Right lobe of liver (tissue), 6 donors: ENCODE measurements around the gene TRPM7. TPM values are rescaled to one million over a fixed set of nuclear protein-coding genes. Genes with fewer than 3 reads are reported as not detected.

Experiments
- ATAC-seq, 4 donors: fragments of 200-7000 bp; cut with Tn5 transposase; one replicate each; pipeline ENCODE4 v1.9.1; 2020; ENCODE audit warnings: mild to moderate bottlenecking in 4 of 4, moderate library complexity in 4 of 4
- DNase-seq, 3 donors: peaks; one replicate each; pipeline ENCODE4 v3.0.0-alpha.2; 2020
- H3K27ac ChIP-seq, 3 donors: fragments of 200-600 bp; one replicate each; pipeline ENCODE4 v1.8.0; 2022
- H3K27me3 ChIP-seq, 2 donors: fragments of 200-600 bp; one replicate each; pipeline ENCODE4 v1.8.0; 2022
- H3K36me3 ChIP-seq, 4 donors: fragments of 200-600 bp; sonication (generic) in 1 of 4; one replicate each; pipeline versions ENCODE4 v1.5.1 to v1.8.0; 2017 to 2022; ENCODE audit warnings: control low read depth in 1 of 4
- H3K4me1 ChIP-seq, 4 donors: fragments of 200-600 bp; sonication (generic) in 1 of 4; one replicate each; pipeline versions ENCODE4 v1.5.1 to v1.8.0; 2017 to 2022; ENCODE audit warnings: control low read depth in 1 of 4
- H3K4me3 ChIP-seq, 3 donors: fragments of 200-600 bp; one replicate each; pipeline ENCODE4 v1.8.0; 2022
- H3K9me3 ChIP-seq, 4 donors: fragments of 200-600 bp; sonication (generic) in 1 of 4; one replicate each; pipeline versions ENCODE4 v1.5.1 to v1.8.0; 2017 to 2022; ENCODE audit warnings: control low read depth in 1 of 4
- CTCF ChIP-seq, 4 donors: fragments of 200-600 bp in 3 of 4; fragments of 450-650 bp in 1 of 4; IDR thresholded peaks; one replicate each; pipeline versions ENCODE4 v1.5.1 to v1.8.0; 2016 to 2022; ENCODE audit warnings: antibody characterized with exemption in 4 of 4, mild to moderate bottlenecking in 2 of 4
- POLR2A ChIP-seq: fragments of 450-650 bp; IDR thresholded peaks from one replicate; pipeline ENCODE4 v1.6.1; 2017; ENCODE audit warnings: antibody characterized with exemption, mild to moderate bottlenecking
- WGBS: methylation state at CpG from one replicate; pipeline ENCODE4 v1.1.6; 2018; ENCODE audit warnings: low coverage, low lambda C conversion rate; ENCODE audit not compliant: insufficient coverage; ENCODE audit errors: missing lambda C conversion rate; 5-methylcytosine and 5-hydroxymethylcytosine counted together
- intact Hi-C, 2 donors: fragments of 100-400 bp; cut with DNase I; formaldehyde crosslinking; loops; one replicate each; pipeline versions ENCODE4 v1.11.2 to v1.14.1; 2022
- total RNA-seq, 6 experiments: library from RNA; depleted of rRNA in 2 of 6; stranded (reverse); fragments of >200 nt in 2 of 6; fragmentation: NEBNext Ultra II Directional in 3 of 6; extraction: Animal tissue kit (Norgen Biotek cat#: 25700) in 3 of 6; gene quantifications; one replicate each; pipeline versions ENCODE4 v1.1.0 to v1.2.4, GENCODE V29; 2016 to 2023
- donor health status: DM: no; HTN: yes; CAD: no.
- donor health status: DM: no; HTN: no; CAD: no.
- donor health status: DM: no; HTN: no; CAD: no.
- donor health status: DM: no; HTN: yes; CAD: no.
- donor health status: DM: no; HTN: yes; CAD: no.

TRPM7 gene
- total RNA-seq, 6 experiments from 2014 or later: 20.9 to 31.9 (median 24.7) TPM

- WGBS: 82% methylated on average over 5 of the region's 5 CpGs
- H3K4me1 ChIP-seq: no peaks in the 10 kb centered on the region
- ATAC-seq: no peak
These were observed 140.0 kb downstream of the TRPM7 start, which contains the start of gene USP50 for GRCh38 chr15:50546566-50546965. Gene USP50 (minus strand): TSS chr15:50546666. CDS start chr15:50546525, 141 bp downstream.

GRCh38 chr15:50544368-50544767 is 142.2 kb downstream of the TRPM7 start:
- 49% methylated on average over 4 of the region's 5 CpGs for WGBS
- H3K9me3 ChIP-seq: no peaks in the 10 kb centered on the region
- intact Hi-C loops: no loop called here
- TF ChIP-seq POLR2A (no peak), CTCF (IDR thresholded peaks at IDR 0.05) (no peak)
- H3K36me3 ChIP-seq: no peaks in the 10 kb centered on the region
- no peak overlapping the region for H3K4me3 ChIP-seq
- H3K27ac ChIP-seq: no peak overlapping the region
- H3K27me3 ChIP-seq: no peaks in the 10 kb centered on the region
- DNase-seq (no peak), ATAC-seq (no peak)
- H3K4me1 ChIP-seq: no peaks in the 10 kb centered on the region

More at GRCh38 chr15:50546566-50546965, 140.0 kb downstream of the TRPM7 start, which contains the start of gene USP50:
- Histone ChIP-seq H3K27me3 (no peaks in the 10 kb centered on the region), H3K4me3 (no peak within 1 kb of the TSS), H3K36me3 (no peaks in the 10 kb centered on the region), H3K9me3 (no peaks in the 10 kb centered on the region), H3K27ac (no peak within 1 kb of the TSS)
- intact Hi-C loops: no loop called here
- no peak for DNase-seq
- TF ChIP-seq CTCF (IDR thresholded peaks at IDR 0.05) (no peak), POLR2A (no peak)

- intact Hi-C loops: no loop called here
- H3K9me3 ChIP-seq: no peaks in the 10 kb centered on the region
- H3K36me3 ChIP-seq: no peaks in the 10 kb centered on the region
- H3K4me3 ChIP-seq: no peak overlapping the region
- WGBS: 95% methylated on average over 3 of the region's 3 CpGs
- ATAC-seq: no peak
- DNase-seq: no peak
- H3K4me1 ChIP-seq: no peaks in the 10 kb centered on the region
- no peak overlapping the region for H3K27ac ChIP-seq
- H3K27me3 ChIP-seq: no peaks in the 10 kb centered on the region
- TF ChIP-seq CTCF (IDR thresholded peaks at IDR 0.05) (no peak), POLR2A (no peak)
These were observed 143.0 kb downstream of the TRPM7 start for GRCh38 chr15:50543556-50543955.

- DNase-seq: no peak
- ATAC-seq: no peak
- no peak overlapping the region for H3K4me3 ChIP-seq
- TF ChIP-seq POLR2A: no peak
- TF ChIP-seq CTCF (IDR thresholded peaks at IDR 0.05): no peak
- H3K27ac ChIP-seq: no peak overlapping the region
- no peaks in the 10 kb centered on the region for H3K9me3 ChIP-seq
- no peaks in the 10 kb centered on the region for H3K27me3 ChIP-seq
- no peaks in the 10 kb centered on the region for H3K36me3 ChIP-seq
- WGBS: 93% methylated on average over 2 of the region's 2 CpGs
- intact Hi-C loops: no loop called here
- H3K4me1 ChIP-seq: no peaks in the 10 kb centered on the region
These were observed 143.7 kb downstream of the TRPM7 start for GRCh38 chr15:50542887-50543210.

GRCh38 chr15:50531766-50532165 is 154.8 kb downstream of the TRPM7 start:
- Histone ChIP-seq H3K27ac (no peak overlapping the region), H3K9me3 (no peaks in the 10 kb centered on the region), H3K4me3 (no peak overlapping the region), H3K36me3 (no peaks in the 10 kb centered on the region), H3K4me1 (no peaks in the 10 kb centered on the region), H3K27me3 (no peaks in the 10 kb centered on the region)
- 75% methylated on average over 4 of the region's 4 CpGs for WGBS
- ATAC-seq (no peak), DNase-seq (no peak)
- intact Hi-C loops: no loop called here
- no peak for TF ChIP-seq CTCF (IDR thresholded peaks at IDR 0.05)
- no peak for TF ChIP-seq POLR2A
